Measurements from ENCODE around the gene KDM4D.

- no peak for TF ChIP-seq CTCF (IDR thresholded peaks at IDR 0.05)
- TF ChIP-seq POLR2A (IDR thresholded peaks at IDR 0.05), result no peak
Observed at GRCh38 chr11:94934362-94934761, 39.1 kb upstream of the KDM4D start.

Measured in esophagus squamous epithelium (tissue), 4 donors.